Ishikawa (cell line): ENCODE results near the gene GPC6.

ENCODE experiments used
- CEBPB ChIP-seq: IDR thresholded peaks from 2 replicates; pipeline ENCODE4 v1.6.1; 2012
- CREB1 ChIP-seq: IDR thresholded peaks from 2 replicates; pipeline ENCODE4 v1.6.1; 2012; ENCODE audit warnings: low read depth
- EGR1 ChIP-seq: IDR thresholded peaks from 2 replicates; pipeline ENCODE4 v1.6.1; 2012
- EP300 ChIP-seq: IDR thresholded peaks from 2 replicates; pipeline ENCODE4 v1.6.1; 2012; ENCODE audit warnings: borderline replicate concordance
- FOXM1 ChIP-seq: IDR thresholded peaks from 2 replicates; pipeline ENCODE4 v1.6.1; 2012; ENCODE audit warnings: low read depth, borderline replicate concordance
- NFIC ChIP-seq: IDR thresholded peaks from 2 replicates; pipeline ENCODE4 v1.6.1; 2012
- RAD21 ChIP-seq: IDR thresholded peaks from 2 replicates; pipeline ENCODE4 v1.6.1; 2012; ENCODE audit warnings: low read depth
- TAF1 ChIP-seq: IDR thresholded peaks from 2 replicates; pipeline ENCODE4 v1.6.1; 2012; ENCODE audit warnings: low read depth, mild to moderate bottlenecking
- TCF12 ChIP-seq: IDR thresholded peaks from 2 replicates; pipeline ENCODE4 v1.6.1; 2012; ENCODE audit warnings: low read depth
- TEAD4 ChIP-seq: IDR thresholded peaks from 2 replicates; pipeline ENCODE4 v1.6.1; 2012
- YY1 ChIP-seq: IDR thresholded peaks from 2 replicates; pipeline ENCODE4 v1.6.1; 2012; ENCODE audit warnings: low read depth
- ZBTB7A ChIP-seq: IDR thresholded peaks from 2 replicates; pipeline ENCODE4 v1.6.1; 2012; ENCODE audit warnings: low read depth
- TF ChIP-seq, protein P1 (sequence below): IDR thresholded peaks from 2 replicates; pipeline ENCODE4 v1.6.1; 2012; ENCODE audit warnings: low read depth, mild to moderate bottlenecking
- TF ChIP-seq, protein P2 (sequence below): IDR thresholded peaks from 2 replicates; pipeline ENCODE4 v1.6.1; 2012
- TF ChIP-seq, protein P3 (sequence below): IDR thresholded peaks from 2 replicates; pipeline ENCODE4 v1.6.1; 2012

GPC6 gene

DNA sequence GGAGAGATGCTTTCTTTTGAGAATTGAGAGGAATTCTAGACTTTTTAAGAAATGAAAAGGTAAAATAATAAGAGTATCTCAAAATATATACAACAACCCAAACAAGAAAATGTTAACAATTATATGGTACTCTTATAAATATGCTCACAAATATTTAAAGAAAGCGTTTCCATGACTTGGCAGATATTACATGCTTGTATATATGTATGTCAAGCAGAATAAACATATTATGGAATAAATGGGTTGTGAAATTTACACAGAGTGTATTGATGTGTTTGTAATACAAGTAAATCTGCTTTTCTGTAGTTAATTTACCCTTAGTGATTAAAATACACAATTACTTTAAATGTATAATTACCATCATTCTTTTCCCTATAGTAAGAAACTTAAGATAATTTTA lies 65.8 kb downstream of the GPC6 start:
- TF ChIP-seq ZBTB7A (no peak), NFIC (no peak), TCF12 (no peak), CREB1 (no peak), YY1 (no peak), TAF1 (no peak), RAD21 (no peak), CEBPB (no peak), EP300 (no peak), TEAD4 (no peak)
- TF ChIP-seq, protein P1, sequence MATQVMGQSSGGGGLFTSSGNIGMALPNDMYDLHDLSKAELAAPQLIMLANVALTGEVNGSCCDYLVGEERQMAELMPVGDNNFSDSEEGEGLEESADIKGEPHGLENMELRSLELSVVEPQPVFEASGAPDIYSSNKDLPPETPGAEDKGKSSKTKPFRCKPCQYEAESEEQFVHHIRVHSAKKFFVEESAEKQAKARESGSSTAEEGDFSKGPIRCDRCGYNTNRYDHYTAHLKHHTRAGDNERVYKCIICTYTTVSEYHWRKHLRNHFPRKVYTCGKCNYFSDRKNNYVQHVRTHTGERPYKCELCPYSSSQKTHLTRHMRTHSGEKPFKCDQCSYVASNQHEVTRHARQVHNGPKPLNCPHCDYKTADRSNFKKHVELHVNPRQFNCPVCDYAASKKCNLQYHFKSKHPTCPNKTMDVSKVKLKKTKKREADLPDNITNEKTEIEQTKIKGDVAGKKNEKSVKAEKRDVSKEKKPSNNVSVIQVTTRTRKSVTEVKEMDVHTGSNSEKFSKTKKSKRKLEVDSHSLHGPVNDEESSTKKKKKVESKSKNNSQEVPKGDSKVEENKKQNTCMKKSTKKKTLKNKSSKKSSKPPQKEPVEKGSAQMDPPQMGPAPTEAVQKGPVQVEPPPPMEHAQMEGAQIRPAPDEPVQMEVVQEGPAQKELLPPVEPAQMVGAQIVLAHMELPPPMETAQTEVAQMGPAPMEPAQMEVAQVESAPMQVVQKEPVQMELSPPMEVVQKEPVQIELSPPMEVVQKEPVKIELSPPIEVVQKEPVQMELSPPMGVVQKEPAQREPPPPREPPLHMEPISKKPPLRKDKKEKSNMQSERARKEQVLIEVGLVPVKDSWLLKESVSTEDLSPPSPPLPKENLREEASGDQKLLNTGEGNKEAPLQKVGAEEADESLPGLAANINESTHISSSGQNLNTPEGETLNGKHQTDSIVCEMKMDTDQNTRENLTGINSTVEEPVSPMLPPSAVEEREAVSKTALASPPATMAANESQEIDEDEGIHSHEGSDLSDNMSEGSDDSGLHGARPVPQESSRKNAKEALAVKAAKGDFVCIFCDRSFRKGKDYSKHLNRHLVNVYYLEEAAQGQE: no peak
- TF ChIP-seq, protein P2, sequence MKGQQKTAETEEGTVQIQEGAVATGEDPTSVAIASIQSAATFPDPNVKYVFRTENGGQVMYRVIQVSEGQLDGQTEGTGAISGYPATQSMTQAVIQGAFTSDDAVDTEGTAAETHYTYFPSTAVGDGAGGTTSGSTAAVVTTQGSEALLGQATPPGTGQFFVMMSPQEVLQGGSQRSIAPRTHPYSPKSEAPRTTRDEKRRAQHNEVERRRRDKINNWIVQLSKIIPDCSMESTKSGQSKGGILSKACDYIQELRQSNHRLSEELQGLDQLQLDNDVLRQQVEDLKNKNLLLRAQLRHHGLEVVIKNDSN: no peak
- TF ChIP-seq, protein P3, sequence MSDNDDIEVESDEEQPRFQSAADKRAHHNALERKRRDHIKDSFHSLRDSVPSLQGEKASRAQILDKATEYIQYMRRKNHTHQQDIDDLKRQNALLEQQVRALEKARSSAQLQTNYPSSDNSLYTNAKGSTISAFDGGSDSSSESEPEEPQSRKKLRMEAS: no peak

DNA sequence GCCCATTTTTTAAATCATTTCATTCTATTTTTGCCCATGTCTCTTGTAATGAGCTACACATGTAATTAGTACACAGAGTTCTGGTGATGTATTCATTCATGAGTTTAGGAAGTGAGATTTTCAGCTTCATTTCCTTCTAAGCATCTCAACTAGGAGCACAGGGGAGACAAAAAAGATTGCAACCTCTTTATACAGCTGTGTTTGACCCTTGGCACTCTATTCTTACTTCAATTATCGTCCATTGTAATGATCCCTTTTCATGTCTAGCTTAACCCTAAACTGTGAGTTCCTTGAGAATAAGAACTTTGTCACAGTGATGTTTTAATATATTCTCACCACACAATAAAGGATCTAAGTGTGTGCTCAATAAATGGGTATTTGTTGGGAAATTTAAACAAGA lies 67.1 kb downstream of the GPC6 start:
- TF ChIP-seq, protein P1: no peak
- no peak for TF ChIP-seq ZBTB7A
- TF ChIP-seq NFIC: no peak
- TF ChIP-seq EP300: no peak
- TF ChIP-seq, protein P2: no peak
- no peak for TF ChIP-seq FOXM1
- TF ChIP-seq, protein P3: no peak
- no peak for TF ChIP-seq EGR1
- TF ChIP-seq CREB1: no peak
- TF ChIP-seq TAF1: no peak
- TF ChIP-seq CEBPB: no peak
- no peak for TF ChIP-seq RAD21
- no peak for TF ChIP-seq TCF12
- TF ChIP-seq YY1: no peak
- no peak for TF ChIP-seq TEAD4

DNA sequence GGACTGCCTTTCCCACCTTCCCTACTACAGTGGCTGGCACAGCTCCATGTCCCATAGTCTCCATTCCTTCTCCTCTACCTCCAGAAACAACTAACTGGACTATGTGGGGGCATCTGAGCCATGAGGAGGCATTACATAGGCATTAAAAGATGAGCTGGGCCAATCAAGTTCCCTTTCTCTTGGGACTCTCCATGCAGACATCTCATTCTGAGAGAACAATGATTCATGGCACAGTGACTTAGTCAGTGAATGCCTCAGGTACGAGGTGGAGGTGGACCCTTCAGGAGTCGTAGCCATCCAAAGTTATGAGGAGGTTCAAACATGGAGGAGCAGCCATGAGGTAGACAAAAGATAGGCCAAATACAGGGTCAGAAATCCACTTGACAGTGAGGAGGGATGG lies 70.0 kb downstream of the GPC6 start:
- no peak for TF ChIP-seq TCF12

DNA sequence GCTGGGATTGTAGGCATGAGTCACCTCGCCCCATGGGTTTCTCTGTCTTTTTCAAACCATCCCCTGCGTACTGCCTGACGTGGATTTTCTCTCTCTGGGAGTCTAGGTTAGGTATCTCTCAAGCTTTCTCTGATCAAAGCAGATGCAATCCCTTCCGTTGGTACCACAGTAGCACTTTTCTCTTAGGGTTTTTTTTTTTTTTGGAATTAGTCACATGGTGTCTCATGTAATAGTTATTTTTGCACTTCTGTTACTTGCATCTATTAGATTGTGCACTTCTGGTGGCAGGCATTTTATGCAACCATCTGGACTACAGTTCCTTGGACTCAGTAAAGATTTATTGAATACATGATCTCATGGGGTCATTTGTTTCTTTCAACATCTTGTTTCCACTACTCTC lies 72.1 kb downstream of the GPC6 start:
- no peak for TF ChIP-seq NFIC
- TF ChIP-seq TEAD4: no peak
- no peak for TF ChIP-seq CEBPB
- TF ChIP-seq RAD21: no peak
- TF ChIP-seq EGR1: no peak
- no peak for TF ChIP-seq TCF12
- no peak for TF ChIP-seq ZBTB7A
- TF ChIP-seq YY1: no peak
- no peak for TF ChIP-seq EP300
- TF ChIP-seq TAF1: no peak

DNA sequence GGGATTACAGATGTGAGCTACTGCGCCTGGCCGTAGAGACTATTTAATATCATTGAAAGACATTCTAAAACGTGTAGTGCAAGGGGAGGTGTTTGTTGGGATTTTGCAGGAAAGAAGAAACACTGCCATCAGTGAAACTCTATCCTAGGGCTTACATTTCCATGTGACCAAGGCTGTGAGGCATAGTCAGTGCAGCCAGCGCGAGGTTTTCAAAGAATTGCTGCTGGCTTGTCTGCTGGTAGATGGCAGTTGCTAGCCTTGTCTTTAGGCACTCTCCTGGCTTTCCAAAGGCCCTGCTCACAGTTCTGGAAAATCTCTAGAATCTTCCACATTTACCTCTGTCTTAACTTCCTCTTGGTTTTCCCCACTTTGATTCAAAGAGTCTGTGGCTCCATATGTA lies 77.5 kb downstream of the GPC6 start:
- TF ChIP-seq FOXM1: no peak
- TF ChIP-seq RAD21: no peak
- no peak for TF ChIP-seq YY1

DNA sequence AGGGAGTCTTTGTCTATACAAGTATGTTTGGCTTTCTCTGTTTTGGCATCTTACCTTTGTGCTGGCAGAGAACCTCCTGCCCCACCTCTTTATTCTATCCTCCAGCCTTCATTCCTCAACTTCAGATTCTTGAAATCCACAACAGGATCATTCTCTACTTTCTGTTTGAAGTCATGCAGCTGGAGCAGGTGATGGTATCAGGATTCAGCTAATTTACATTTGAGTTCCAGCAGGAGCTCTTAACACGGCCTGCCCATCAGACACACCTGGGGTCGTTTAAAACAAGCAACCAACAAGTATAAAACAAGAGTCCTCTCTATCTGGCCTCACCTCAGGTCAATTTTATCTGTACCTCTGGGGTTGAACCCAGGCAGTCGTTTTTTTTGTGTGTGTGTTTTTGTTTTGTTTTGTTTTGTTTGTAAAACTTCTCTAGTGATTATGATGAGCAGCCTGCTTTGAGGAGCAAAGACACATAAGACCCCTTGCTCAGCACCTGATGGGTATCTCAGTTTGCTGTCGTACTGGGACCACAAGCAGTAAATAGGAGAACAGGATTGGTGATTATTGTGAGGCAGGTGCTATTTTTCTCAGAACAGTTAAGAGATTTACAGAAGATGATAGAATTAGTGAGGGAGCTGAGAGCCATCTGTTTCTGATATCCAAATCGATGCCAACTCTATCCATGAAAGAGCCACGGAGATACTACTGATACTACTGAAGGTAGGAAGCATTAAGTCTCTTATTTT lies 78.4 kb downstream of the GPC6 start:
- no peak for TF ChIP-seq FOXM1
- no peak for TF ChIP-seq RAD21
- TF ChIP-seq NFIC: no peak
- no peak for TF ChIP-seq ZBTB7A
- TF ChIP-seq, protein P3: no peak
- no peak for TF ChIP-seq CREB1
- TF ChIP-seq EP300: no peak
- TF ChIP-seq, protein P1: no peak
